Activated CD8-positive, alpha-beta memory T cell treated with anti-CD3 and anti-CD28 coated beads, Interleukin-2, amount 50 U/mL, for 24 hours (primary cell): Measurements from ENCODE around the gene MAP3K2.

Source experiments
- DNase-seq: peaks from one replicate; pipeline ENCODE4 v3.0.0-alpha.2; 2020; ENCODE audit errors: extremely low read depth

MAP3K2 gene, protein sequence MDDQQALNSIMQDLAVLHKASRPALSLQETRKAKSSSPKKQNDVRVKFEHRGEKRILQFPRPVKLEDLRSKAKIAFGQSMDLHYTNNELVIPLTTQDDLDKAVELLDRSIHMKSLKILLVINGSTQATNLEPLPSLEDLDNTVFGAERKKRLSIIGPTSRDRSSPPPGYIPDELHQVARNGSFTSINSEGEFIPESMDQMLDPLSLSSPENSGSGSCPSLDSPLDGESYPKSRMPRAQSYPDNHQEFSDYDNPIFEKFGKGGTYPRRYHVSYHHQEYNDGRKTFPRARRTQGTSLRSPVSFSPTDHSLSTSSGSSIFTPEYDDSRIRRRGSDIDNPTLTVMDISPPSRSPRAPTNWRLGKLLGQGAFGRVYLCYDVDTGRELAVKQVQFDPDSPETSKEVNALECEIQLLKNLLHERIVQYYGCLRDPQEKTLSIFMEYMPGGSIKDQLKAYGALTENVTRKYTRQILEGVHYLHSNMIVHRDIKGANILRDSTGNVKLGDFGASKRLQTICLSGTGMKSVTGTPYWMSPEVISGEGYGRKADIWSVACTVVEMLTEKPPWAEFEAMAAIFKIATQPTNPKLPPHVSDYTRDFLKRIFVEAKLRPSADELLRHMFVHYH

DNA sequence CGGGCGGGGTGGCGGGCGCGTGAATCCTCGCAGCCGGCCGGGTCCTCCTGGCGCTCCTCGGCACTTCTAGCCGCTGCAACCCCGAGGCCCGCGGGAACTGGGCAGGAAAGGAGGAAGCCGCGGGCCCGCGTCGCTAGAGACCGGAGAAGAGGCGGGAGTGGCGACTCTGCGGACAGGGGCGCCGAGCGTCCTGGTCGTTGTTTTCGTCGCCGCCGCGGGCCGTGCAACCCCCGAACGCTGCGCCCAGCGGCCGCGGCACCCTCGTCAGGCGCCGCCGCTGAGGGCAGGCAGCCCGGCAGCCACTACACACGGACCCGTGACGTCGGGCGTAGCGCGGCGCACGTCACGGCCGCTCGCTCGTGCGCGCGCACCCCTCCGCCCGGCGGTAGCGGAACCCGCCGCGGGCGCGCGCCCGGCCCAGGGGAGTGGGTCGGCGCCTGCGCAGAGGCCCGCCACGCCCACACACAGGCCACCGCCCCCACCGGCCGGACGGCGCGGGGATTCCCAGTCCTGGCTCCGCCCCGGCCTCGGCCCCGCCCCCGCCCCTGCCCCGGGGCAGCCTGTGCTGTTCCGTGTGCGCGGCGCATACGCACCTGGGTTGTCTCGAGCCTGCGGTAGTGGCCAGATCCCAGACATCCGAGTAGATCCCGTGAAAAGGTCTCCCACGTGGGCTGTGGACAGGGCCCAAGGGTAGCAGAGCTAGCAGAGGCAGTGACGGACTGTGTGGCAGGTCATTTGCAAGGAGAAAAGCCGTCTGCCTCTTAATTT is at the start of gene MAP3K2:
Gene MAP3K2, minus strand, starts transcription at position 321 of the 768 bp plus-strand sequence. CDS start 44,846 bp downstream, outside the sequence.
- peak; percentile 74 for DNase-seq

DNA sequence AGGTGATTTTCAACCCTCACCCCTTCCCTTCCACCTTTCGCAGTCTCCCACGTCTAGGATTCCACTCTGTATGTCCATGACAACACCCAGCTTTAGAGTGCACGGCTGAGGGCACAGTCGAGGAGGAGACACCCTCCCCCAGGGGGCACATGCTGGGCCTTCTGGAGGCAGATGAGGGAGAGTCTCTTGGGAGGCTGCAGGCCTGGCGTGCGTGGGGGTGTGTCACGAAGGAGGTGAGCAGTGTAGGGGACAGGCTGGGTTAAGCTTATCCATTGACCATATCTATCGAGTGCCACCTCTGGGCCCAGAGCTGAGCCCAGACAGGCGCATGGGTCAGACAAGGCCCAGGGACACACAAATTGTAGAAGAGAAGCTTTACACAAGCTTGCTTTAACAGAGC is 49.3 kb upstream of the MAP3K2 start:
- DNase-seq = no peak

DNA sequence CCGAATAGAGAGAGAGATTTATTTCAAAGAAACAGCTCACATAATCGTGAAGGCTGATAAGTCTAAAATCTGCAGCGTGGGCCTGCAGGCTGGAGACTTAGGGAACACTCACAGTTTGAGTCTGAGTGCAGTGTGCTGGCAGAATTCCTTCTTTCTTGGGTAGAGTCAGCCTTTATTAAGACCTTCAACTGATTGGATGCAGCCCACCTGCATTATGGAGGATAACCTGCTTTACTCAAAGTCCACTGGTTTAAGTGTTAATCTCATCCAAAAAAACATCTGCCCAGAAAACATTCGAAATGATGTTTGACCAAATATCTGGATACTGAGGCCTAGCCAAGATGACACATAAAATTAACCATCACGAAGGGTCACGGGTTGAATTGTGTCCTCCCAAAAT is 46.7 kb upstream of the MAP3K2 start:
- DNase-seq = no peak

DNA sequence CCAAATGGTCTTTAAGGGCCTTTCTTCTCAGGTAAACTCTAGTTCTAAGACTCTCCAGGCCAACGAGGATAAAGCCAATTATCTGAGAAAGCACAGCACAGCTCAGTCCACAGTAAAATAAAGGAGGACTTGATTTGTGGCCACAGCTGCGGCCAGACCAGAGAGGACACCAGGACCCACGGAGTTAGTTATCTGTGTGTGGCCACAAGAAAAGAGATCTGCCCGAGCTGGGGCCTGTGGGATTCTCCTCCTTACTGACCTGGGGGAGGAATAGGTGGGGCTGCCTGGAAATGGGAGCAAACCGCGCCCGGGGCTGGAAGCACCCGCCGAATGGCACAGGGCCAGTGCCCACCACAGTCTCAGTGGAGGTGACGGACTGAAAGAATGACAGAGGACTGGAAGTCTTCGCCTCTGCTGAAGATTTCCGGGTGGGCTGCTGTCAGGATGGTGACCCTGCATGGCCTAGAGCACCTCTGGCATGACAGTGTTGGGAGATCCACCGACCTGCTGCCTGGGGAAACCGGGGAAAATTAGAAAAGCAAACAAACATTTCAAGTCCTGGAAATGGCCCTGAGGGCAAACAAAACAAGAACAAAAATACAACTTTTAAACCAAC is 43.7 kb upstream of the MAP3K2 start:
- DNase-seq = no peak

DNA sequence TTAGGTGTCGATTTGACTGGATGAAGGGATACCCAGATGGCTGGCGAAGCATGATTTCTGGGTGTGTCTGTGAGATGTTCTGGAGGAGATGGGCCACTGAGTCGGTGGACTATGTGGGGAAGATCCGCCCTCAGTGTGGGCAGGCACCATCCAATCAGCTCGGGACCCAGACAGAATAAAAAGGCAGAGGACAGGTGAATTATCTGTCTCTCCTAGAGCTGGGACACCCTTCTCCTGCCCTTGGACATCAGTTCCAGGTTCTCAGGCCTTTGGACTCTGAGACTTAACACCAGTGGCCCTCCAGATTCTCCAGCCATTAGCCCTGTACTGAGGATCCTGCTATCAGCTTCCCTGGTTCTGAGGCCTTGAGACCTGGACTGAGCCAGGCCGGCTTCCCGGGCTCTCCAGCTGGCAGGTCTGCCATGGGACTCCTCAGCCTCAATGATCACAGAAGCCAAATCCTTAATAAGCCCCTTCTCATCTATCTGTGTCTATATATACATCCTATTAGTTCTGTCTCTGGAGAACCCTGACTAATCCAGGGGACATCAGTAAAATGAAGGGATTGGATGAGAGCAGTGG is 42.2 kb upstream of the MAP3K2 start:
- DNase-seq = no peak

DNA sequence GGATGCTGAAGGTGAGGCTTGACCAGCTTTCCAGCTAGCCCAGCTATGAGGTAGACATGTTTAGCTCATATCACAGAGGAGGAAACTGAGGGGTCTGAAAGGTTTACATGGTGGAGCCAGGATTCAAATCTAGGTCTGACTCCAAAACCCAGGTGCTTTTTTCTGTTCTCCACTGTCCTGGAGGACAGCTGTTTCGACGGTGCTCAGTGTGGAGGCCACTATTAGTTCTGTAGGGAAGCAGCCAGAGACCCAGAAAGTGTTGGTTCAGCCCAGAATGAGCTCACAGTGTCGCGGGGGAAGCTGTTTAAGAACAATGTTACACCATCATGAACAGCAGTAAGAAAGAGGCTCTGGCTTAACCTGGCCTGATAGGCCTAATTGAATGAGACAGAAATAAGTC is 41.5 kb upstream of the MAP3K2 start:
- no peak for DNase-seq

DNA sequence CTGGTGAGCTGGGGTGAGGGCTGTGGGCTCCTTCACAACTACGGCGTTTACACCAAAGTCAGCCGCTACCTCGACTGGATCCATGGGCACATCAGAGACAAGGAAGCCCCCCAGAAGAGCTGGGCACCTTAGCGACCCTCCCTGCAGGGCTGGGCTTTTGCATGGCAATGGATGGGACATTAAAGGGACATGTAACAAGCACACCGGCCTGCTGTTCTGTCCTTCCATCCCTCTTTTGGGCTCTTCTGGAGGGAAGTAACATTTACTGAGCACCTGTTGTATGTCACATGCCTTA is 41.0 kb upstream of the MAP3K2 start:
- DNase-seq = no peak

DNA sequence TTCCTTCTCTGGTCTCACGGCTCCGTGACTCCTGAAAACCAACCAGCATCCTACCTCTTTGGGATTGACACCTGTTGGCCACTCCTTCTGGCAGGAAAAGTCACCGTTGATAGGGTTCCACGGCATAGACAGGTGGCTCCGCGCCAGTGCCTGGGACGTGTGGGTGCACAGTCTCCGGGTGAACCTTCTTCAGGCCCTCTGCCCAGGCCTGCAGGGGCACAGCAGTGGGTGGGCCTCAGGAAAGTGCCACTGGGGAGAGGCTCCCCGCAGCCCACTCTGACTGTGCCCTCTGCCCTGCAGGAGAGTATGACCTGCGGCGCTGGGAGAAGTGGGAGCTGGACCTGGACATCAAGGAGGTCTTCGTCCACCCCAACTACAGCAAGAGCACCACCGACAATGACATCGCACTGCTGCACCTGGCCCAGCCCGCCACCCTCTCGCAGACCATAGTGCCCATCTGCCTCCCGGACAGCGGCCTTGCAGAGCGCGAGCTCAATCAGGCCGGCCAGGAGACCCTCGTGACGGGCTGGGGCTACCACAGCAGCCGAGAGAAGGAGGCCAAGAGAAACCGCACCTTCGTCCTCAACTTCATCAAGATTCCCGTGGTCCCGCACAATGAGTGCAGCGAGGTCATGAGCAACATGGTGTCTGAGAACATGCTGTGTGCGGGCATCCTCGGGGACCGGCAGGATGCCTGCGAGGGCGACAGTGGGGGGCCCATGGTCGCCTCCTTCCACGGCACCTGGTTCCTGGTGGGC is 40.5 kb upstream of the MAP3K2 start:
- DNase-seq = no peak

DNA sequence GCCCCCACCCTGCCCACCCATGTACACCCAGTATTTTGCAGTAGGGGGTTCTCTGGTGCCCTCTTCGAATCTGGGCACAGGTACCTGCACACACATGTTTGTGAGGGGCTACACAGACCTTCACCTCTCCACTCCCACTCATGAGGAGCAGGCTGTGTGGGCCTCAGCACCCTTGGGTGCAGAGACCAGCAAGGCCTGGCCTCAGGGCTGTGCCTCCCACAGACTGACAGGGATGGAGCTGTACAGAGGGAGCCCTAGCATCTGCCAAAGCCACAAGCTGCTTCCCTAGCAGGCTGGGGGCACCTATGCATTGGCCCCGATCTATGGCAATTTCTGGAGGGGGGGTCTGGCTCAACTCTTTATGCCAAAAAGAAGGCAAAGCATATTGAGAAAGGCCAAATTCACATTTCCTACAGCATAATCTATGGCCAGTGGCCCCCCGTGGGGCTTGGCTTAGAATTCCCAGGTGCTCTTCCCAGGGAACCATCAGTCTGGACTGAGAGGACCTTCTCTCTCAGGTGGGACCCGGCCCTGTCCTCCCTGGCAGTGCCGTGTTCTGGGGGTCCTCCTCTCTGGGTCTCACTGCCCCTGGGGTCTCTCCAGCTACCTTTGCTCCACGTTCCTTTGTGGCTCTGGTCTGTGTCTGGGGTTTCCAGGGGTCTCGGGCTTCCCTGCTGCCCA is 39.7 kb upstream of the MAP3K2 start:
- no peak for DNase-seq

DNA sequence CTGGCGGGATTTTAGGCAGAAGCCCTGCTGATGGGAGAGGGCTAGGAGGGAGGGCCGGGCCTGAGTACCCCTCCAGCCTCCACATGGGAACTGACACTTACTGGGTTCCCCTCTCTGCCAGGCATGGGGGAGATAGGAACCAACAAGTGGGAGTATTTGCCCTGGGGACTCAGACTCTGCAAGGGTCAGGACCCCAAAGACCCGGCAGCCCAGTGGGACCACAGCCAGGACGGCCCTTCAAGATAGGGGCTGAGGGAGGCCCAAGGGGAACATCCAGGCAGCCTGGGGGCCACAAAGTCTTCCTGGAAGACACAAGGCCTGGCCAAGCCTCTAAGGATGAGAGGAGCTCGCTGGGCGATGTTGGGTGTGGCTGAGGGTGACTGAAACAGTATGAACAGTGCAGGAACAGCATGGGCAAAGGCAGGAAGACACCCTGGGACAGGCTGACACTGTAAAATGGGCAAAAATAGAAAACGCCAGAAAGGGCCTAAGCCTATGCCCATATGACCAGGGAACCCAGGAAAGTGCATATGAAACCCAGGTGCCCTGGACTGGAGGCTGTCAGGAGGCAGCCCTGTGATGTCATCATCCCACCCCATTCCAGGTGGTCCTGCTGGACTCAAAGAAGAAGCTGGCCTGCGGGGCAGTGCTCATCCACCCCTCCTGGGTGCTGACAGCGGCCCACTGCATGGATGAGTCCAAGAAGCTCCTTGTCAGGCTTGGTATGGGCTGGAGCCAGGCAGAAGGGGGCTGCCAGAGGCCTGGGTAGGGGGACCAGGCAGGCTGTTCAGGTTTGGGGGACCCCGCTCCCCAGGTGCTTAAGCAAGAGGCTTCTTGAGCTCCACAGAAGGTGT is 39.0 kb upstream of the MAP3K2 start:
- DNase-seq = no peak

DNA sequence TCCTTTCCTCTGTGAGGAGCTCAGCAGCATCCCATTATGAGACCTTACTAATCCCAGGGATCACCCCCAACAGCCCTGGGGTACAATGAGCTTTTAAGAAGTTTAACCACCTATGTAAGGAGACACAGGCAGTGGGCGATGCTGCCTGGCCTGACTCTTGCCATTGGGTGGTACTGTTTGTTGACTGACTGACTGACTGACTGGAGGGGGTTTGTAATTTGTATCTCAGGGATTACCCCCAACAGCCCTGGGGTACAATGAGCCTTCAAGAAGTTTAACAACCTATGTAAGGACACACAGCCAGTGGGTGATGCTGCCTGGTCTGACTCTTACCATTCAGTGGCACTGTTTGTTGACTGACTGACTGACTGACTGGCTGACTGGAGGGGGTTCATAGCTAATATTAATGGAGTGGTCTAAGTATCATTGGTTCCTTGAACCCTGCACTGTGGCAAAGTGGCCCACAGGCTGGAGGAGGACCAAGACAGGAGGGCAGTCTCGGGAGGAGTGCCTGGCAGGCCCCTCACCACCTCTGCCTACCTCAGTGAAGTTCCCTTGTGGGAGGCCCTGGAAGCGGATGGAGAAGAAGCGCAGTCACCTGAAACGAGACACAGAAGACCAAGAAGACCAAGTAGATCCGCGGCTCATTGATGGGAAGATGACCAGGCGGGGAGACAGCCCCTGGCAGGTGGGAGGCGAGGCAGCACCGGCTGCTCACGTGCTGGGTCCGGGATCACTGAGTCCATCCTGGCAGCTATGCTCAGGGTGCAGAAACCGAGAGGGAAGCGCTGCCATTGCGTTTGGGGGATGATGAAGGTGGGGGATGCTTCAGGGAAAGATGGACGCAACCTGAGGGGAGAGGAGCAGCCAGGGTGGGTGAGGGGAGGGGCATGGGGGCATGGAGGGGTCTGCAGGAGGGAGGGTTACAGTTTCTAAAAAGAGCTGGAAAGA is 38.0 kb upstream of the MAP3K2 start:
- no peak for DNase-seq

DNA sequence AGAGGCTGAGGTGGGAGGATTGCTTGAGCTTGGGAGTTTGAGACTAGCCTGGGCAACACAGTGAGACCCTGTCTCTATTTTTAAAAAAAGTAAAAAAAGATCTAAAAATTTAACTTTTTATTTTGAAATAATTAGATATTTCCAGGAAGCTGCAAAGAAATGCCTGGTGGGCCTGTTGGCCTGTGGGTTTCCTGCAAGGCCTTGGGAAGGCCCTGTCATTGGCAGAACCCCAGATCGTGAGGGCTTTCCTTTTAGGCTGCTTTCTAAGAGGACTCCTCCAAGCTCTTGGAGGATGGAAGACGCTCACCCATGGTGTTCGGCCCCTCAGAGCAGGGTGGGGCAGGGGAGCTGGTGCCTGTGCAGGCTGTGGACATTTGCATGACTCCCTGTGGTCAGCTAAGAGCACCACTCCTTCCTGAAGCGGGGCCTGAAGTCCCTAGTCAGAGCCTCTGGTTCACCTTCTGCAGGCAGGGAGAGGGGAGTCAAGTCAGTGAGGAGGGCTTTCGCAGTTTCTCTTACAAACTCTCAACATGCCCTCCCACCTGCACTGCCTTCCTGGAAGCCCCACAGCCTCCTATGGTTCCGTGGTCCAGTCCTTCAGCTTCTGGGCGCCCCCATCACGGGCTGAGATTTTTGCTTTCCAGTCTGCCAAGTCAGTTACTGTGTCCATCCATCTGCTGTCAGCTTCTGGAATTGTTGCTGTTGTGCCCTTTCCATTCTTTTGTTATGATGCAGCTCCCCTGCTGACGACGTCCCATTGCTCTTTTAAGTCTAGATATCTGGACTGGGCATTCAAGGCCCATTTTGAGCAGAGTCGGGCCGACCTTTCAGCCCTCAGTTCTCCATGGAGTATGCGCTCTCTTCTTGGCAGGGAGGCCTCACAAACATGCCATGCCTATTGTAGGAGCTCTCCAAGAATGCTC is 37.1 kb upstream of the MAP3K2 start:
- DNase-seq = no peak

DNA sequence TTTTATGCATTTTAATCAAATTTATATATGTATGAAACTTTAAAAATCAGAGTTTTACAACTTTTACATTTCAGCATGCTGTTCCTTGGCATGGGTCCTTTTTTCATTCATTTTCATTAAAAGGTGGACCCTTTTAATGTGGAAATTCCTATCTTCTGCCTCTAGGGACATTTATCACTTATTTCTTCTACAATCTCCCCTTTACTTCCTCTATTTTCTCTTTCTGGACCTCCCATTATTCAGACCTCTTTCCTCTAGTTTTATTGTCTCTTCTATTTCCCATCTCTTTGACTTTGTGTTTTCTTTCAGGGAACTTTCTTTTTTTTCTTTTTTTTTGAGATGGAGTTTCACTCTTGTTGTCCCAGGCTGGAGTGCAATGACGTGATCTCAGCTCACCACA is 36.1 kb upstream of the MAP3K2 start:
- no peak for DNase-seq

DNA sequence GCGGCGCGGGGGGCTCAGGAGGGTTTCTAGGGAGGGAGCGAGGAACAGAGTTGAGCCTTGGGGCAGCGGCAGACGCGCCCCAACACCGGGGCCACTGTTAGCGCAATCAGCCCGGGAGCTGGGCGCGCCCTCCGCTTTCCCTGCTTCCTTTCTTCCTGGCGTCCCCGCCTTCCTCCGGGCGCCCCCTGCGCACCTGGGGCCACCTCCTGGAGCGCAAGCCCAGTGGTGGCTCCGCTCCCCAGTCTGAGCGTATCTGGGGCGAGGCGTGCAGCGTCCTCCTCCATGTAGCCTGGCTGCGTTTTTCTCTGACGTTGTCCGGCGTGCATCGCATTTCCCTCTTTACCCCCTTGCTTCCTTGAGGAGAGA is 35.7 kb upstream of the MAP3K2 start:
- no peak for DNase-seq

DNA sequence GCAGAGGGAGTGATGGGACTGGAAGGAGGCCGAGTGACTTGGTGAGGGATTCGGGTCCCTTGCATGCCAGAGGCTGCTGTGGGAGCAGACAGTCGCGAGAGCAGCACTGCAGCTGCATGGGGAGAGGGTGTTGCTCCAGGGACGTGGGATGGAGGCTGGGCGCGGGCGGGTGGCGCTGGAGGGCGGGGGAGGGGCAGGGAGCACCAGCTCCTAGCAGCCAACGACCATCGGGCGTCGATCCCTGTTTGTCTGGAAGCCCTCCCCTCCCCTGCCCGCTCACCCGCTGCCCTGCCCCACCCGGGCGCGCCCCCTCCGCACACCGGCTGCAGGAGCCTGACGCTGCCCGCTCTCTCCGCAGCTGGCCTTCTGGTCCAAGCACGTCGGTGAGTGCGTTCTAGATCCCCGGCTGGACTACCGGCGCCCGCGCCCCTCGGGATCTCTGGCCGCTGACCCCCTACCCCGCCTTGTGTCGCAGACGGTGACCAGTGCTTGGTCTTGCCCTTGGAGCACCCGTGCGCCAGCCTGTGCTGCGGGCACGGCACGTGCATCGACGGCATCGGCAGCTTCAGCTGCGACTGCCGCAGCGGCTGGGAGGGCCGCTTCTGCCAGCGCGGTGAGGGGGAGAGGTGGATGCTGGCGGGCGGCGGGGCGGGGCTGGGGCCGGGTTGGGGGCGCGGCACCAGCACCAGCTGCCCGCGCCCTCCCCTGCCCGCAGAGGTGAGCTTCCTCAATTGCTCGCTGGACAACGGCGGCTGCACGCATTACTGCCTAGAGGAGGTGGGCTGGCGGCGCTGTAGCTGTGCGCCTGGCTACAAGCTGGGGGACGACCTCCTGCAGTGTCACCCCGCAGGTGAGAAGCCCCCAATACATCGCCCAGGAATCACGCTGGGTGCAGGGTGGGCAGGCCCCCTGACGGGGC is 35.0 kb upstream of the MAP3K2 start:
- DNase-seq = no peak

DNA sequence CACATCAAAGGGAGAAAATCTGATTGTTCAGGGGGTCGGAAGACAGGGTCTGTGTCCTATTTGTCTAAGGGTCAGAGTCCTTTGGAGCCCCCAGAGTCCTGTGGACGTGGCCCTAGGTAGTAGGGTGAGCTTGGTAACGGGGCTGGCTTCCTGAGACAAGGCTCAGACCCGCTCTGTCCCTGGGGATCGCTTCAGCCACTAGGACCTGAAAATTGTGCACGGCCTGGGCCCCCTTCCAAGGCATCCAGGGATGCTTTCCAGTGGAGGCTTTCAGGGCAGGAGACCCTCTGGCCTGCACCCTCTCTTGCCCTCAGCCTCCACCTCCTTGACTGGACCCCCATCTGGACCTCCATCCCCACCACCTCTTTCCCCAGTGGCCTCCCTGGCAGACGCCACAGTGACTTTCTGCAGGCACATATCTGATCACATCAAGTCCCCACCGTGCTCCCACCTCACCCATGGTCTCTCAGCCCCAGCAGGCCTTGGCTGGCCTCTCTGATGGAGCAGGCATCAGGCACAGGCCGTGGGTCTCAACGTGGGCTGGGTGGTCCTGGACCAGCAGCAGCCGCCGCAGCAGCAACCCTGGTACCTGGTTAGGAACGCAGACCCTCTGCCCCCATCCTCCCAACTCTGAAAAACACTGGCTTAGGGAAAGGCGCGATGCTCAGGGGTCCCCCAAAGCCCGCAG is 34.2 kb upstream of the MAP3K2 start:
- DNase-seq = no peak
